HG03521 (cell line): ENCODE data around the gene NWD2.
"Not testable (repeated sequence)": the region's sequence is repeated elsewhere in the genome, so short reads cannot be mapped to it uniquely, and the experiment has no call there.

ENCODE experiments used
- ATAC-seq: cut with Tn5 transposase; IDR thresholded peaks from one replicate; pipeline ENCODE4 v1.9.1; 2021; ENCODE audit warnings: mild to moderate bottlenecking, moderate library complexity; ENCODE audit not compliant: unreplicated experiment

The NWD2 gene, protein sequence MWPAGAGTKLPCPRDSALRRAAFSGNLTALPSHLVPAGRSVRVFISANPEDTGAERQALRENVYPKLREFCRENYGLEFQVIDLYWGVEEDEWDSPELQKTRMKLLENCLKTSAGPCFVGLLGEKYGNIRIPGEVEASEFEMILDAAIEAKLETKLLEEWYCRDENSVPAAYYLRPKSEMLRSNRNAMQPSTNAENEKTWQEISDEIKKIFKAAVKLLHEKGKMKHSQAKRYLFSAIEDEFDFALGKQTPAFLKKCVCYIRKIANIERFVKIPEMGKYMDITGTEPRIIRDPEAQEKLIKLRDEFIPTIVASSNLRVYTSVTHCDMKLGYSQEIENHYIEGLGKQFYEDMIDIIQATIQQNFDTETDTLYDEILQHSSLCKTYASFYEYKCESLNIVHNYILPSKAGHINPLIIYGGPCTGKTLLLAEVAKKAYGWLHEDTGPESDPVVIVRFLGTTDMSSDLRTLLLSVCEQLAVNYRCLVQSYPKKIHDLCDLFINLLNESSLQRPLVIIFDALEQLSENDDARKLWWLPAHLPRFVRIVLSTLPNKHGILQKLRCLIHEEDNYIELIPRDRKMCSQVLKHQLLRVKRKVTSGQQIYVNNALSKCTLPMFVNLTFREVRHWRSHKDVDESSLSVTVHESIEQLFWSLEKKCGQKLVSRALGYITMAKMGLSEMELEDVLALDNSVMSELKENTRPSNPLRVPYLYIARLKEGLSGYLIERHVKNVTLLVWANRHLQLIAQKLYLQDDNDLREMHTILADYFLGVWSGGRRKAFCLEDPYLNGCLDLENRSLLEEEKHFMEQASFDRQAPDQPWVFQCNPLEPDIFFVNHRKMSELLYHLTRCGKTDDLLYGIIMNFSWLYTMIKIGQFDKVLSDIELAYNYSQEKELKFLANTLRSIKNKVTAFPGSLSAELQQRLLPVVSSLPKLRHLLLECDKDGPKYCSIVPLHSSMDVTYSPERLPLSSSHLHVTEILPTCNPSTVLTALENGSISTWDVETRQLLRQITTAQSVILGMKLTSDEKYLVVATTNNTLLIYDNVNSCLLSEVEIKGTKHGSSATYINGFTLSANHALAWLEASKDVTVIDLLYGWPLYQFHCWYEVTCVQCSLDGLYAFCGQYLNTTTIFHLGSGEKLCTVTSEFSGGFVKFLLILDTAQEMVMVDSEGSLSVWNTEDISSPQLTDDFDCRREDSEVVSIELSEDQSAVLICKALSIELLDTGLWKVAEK (N-terminal part only)

DNA sequence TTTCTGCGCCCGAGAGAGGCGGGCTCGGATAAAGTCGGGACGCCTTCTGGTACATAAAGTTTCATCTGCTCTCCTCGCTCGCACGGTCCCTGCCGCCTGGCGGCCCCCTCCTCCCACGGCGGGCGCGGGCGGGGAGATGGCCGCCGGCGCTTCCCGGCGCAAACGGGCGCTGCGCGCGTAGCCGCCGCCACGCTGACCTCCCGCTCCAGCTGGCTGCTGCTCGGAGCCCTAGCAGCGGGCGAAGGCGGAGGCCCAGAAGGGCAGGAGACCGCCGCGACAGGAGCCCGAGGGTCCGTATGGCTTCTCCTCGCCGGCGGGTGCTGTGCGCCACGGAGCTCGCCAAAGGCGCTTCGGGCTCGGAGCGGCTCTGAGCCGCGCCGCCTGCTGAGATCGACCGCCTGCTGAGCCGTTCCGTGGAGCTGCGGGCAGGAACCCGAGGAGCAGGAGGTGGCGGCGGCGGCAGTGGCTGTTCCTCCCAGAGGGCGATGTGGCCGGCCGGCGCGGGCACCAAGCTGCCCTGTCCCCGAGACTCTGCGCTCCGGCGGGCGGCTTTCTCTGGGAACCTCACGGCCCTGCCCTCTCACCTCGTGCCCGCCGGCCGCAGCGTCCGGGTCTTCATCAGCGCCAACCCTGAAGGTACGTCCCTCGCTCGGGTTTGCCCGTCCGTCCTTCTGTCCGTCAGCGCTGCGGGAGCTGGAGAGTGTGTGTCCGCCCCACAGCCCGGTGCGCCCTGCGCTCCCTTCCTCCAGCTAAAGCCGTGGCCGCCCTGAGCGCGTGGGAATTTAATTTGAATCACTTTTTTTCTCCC is at the start of gene NWD2:
NWD2 (plus strand) TSS at position 161 of the 808 bp plus-strand sequence; CDS start at position 486, 325 bp downstream.
- ATAC-seq, result no peak

DNA sequence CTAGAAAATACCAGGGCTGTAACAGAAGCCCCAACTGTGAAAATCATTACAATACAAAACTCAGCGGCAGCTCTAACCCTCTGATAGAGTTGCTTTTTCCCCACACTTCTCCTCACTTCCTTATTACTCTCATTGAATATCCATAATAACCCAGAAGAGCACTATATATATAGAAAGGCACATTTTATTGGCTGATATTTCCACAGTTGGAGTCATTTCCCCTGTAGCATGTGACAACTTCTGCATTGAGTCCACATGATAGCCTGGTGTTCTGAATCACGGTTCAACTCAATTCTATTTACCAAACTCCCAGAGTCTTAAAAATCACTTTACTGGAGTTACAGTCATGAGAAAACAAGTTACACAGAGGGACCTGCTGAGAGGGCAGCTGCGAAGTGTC is 46.6 kb upstream of the NWD2 start:
- no peak for ATAC-seq

DNA sequence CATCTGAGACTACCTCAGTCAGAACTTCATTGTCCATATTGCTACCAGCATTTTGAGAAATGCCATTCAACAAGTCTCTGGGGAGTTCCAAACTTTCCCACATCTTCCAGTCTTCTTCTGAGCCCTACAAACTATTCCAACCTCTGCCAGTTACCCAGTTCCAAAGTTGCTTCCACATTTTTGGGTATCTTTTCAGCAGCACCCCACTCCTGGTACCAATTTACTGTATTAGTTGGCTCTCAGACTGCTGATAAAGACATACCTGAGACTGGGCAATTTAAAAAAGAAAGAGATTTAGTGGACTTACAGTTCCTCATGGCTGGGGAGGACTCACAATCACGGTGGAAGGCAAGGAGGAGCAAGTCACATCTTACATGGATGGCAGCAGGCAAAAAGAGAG is 39.8 kb upstream of the NWD2 start:
- not testable (repeated sequence) for ATAC-seq

- ATAC-seq, result no peak
Observed at GRCh38 chr4:37216209-37216608, 28.3 kb upstream of the NWD2 start.

DNA sequence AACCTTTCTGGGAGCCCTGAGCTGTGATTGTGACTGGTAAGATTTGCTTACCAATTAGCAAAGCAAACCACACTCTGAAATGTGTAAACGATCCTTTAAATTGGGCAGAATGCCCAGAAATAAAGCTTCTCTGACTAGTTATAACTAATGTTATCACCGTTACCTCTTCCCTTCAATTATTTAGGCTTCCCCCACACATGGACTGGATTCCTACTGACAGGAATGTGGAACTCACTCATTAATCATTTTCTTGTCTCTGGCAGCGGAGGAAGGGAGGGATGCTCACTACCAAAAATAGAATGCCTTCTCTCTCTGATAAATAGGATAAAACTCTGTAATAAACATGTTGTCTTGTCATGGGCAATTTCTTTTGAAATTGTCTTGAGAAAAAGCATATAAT is 25.3 kb upstream of the NWD2 start:
- ATAC-seq, result no peak

DNA sequence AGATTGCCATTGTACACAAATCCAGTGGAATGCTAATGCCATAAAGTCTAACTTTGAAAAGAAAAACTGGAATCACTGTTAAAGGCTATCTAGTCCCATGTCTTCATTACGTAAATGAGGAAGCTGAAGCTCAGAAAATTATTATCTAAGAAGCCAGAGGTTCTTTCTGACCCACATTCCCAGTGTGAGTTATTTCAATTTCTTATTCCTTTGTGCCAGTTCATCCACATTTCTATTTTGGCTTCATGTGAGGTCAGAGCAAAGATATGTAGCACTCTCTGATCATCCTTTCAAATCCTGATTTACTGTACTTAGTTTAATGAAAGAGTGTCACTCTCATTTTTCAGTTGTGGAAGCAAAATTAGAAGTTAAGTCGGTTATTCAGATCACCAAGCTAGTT is 24.6 kb upstream of the NWD2 start:
- no peak for ATAC-seq

DNA sequence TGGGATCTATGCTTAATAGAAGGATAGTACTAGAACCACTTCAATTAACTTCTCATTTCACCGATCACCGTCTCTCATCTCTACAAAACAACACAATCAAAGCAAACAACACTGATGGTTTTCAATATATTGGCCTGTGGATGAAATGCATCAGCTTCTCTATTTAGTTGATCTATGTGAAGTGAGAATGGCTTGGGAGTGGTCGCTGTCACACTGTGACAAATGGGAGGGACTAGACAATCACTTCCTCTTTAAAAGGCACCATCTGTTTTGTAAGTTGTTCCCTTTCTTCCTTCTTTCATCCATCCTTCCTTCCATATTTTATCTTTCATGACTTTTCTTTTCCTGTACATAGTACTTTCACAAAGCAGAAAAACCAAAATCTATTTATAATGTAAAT is 23.9 kb upstream of the NWD2 start:
- no peak for ATAC-seq

DNA sequence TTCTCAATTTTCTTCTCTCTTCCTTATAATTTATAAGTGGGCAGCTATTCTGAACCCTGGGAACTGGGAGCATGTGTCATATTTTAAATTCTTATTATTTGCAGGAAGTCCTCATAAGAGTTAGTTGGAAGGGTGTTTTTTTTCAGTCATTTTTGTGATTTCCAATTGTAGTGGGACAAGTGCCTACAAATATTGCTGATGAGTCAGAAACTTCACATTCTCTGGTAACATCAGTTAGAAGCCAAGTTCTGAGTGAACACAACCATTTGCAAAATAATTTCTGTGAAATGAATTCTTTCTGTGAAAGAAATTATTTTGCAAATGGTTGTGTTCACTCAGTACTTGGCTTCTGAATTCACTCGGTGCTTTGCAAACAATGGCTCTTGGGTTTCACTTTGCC is 20.8 kb upstream of the NWD2 start:
- ATAC-seq, result no peak

DNA sequence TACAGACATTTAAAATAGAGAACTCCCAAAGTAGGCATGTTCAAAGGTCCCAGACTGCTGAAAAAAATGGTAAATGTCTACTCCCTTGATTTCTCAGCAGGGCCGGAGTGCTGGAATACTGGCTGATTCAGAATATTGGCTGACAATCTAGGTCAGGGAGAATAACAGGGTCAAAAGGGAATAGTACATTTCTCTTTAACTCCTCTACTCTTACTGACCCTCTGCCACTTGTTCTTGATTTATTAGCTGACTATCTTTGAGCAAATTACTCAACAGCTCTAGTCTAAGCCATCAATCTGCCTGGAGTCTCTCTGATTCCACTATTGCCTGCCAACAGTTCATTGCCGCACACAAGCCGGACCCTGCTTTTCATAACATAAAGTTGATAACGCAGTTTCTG is 19.7 kb upstream of the NWD2 start:
- ATAC-seq, result no peak

DNA sequence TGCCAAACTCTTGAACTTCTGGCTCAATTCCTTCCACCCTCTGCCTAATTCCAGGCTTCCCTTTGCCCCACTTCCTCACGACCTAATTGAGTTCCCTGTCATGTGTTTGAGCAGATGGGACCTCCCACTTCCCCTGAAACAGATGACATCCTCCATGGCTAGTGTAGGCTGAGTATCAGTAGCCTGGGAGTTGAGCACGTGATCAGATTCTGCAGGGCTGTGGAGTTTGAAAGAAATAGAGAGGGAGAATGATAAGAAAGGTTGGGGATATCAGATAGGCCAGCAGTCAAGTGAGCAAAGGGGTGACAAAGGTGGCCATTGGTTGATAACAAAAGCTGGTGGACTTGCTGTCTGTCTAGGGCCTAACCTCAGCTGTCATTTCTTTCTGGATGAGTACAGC is 18.8 kb upstream of the NWD2 start:
- no peak for ATAC-seq

DNA sequence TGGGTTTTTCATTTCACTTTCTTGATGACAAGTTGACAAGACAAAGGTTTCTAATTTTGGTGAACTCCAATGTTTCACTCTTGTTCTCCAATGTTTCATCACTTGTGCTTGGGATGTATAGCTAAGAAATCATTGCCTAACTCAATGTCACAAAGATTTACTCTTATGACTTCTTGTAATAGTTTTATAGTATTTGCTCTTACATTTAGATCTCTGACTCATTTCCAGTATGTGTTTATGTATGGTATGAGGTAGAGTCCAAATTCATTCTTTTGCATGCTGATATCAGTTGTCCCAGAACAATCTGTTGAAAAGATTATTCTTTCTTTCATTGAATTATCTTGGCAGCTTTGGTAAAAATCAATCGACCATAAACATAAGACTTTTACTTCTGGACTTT is 12.2 kb upstream of the NWD2 start:
- ATAC-seq, result no peak

- no peak for ATAC-seq
Observed at GRCh38 chr4:37236165-37236564, 8.4 kb upstream of the NWD2 start.

- no peak for ATAC-seq
Observed at GRCh38 chr4:37241647-37242046, 2.9 kb upstream of the NWD2 start.

- ATAC-seq, result no peak
Observed at GRCh38 chr4:37243051-37243450, 1.5 kb upstream of the NWD2 start.

GRCh38 chr4:37243722-37244582 is 591 bp upstream of the NWD2 start:
- ATAC-seq, result no peak

- ATAC-seq, result no peak
Observed at GRCh38 chr4:37245391-37245954, 930 bp downstream of the NWD2 start.

GRCh38 chr4:37246891-37247290 is 2.3 kb downstream of the NWD2 start:
- ATAC-seq, result no peak

DNA sequence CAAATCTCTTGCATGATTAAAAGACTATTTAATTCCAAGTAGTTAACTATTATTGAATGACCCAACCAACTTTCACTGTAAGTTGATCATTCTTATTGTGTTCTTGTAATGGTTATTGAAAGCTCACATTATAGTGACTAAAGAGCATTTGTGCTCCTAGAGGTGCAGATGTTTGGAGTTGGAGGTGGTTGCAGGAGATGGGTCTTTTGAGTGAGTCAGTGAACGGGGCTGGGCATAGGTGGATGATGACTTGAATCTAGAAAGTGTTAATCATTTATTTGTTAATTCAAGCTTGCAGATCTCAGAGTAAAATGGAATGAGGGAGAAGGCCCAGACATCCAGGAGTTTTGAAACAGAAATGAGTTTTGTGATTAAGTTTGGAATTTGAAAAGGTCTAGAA is 13.7 kb downstream of the NWD2 start:
- no peak for ATAC-seq

- no peak for ATAC-seq
Observed at GRCh38 chr4:37268319-37268718, 23.8 kb downstream of the NWD2 start.
